Mucosa of descending colon (tissue), 3 donors: ENCODE data around the gene SSH2. TPM values are rescaled to one million over a fixed set of nuclear protein-coding genes. Genes with fewer than 3 reads are reported as not detected.

Experiments used
- ATAC-seq: fragments of 200-7000 bp; cut with Tn5 transposase; one replicate; pipeline ENCODE4 v1.9.1; 2020; ENCODE audit warnings: mild to moderate bottlenecking, moderate library complexity
- DNase-seq, 3 donors: peaks; one replicate each; pipeline ENCODE4 v3.0.0-alpha.2; 2020
- H3K36me3 ChIP-seq: fragments of 200-600 bp; one replicate; pipeline ENCODE4 v1.8.0; 2021; ENCODE audit warnings: low read depth, mild to moderate bottlenecking
- H3K4me1 ChIP-seq: fragments of 200-600 bp; one replicate; pipeline ENCODE4 v1.8.0; 2021; ENCODE audit warnings: low read depth, mild to moderate bottlenecking
- H3K4me3 ChIP-seq: fragments of 200-600 bp; one replicate; pipeline ENCODE4 v1.8.0; 2021; ENCODE audit warnings: mild to moderate bottlenecking
- H3K9me3 ChIP-seq: fragments of 200-600 bp; one replicate; pipeline ENCODE4 v1.8.0; 2021; ENCODE audit warnings: mild to moderate bottlenecking
- CTCF ChIP-seq: fragments of 200-600 bp; IDR thresholded peaks from one replicate; pipeline ENCODE4 v1.8.0; 2022; ENCODE audit warnings: antibody characterized with exemption, mild to moderate bottlenecking
- intact Hi-C, 2 donors: fragments of 100-400 bp; cut with DNase I in 1 of 2; cut with micrococcal nuclease in 1 of 2; formaldehyde crosslinking; loops; one replicate each; pipeline versions ENCODE4 v1.11.0 to v1.11.1; 2022; cut with DNase I, micrococcal nuclease
- total RNA-seq, 3 donors: library from RNA; stranded (reverse); fragmentation: NEBNext Ultra II Directional in 2 of 3; extraction: Animal tissue kit (Norgen Biotek cat#: 25700) in 2 of 3; gene quantifications; one replicate each; pipeline versions ENCODE4 v1.2.1 to v1.2.4, GENCODE V29; 2021 to 2023
- donor health status: DM: no; HTN: no; CAD: no; lungs with moderate emphysema.
- donor health status: DM: no; HTN: no; CAD: no.
- donor health status: DM: no; HTN: yes; CAD: no.

The SSH2 gene
- total RNA-seq, 3 donors from 2014 or later: 32.1 to 47.8 (median 40.8) TPM

- no peaks in the 10 kb centered on the region for H3K9me3 ChIP-seq
- intact Hi-C loops: no loop called here
- peaks cover 4% of the 10 kb centered on the region for H3K36me3 ChIP-seq
- ATAC-seq (no peak), DNase-seq (no peak)
- H3K4me3 ChIP-seq: no peak overlapping the region
- TF ChIP-seq CTCF: no peak
- H3K4me1 ChIP-seq: peaks cover 2% of the 10 kb centered on the region
Observed at GRCh38 chr17:29627951-29628350, 302.1 kb downstream of the SSH2 start.

GRCh38 chr17:29625037-29625750, 304.8 kb downstream of the SSH2 start:
- Histone ChIP-seq H3K4me1 (peaks cover 8% of the 10 kb centered on the region), H3K4me3 (no peak overlapping the region), H3K9me3 (no peaks in the 10 kb centered on the region), H3K36me3 (no peaks in the 10 kb centered on the region)
- ATAC-seq (peak; percentile 11), DNase-seq (no peak)
- intact Hi-C loops: no loop called here
- TF ChIP-seq CTCF: no peak

- peaks cover 8% of the 10 kb centered on the region for H3K4me1 ChIP-seq
- intact Hi-C loops: no loop called here
- DNase-seq (no peak), ATAC-seq (no peak)
- no peaks in the 10 kb centered on the region for H3K9me3 ChIP-seq
- TF ChIP-seq CTCF: no peak
- H3K4me3 ChIP-seq: no peak overlapping the region
- no peaks in the 10 kb centered on the region for H3K36me3 ChIP-seq
Observed at GRCh38 chr17:29624586-29624985, 305.4 kb downstream of the SSH2 start.

- no peak for TF ChIP-seq CTCF
- H3K36me3 ChIP-seq: no peaks in the 10 kb centered on the region
- no peak overlapping the region for H3K4me3 ChIP-seq
- peaks cover 8% of the 10 kb centered on the region for H3K4me1 ChIP-seq
- ATAC-seq (no peak), DNase-seq (no peak)
- intact Hi-C loops: no loop called here
- H3K9me3 ChIP-seq: no peaks in the 10 kb centered on the region
Observed at GRCh38 chr17:29623283-29623647, 306.8 kb downstream of the SSH2 start.

- ATAC-seq: peak; percentile 62
- no peak for TF ChIP-seq CTCF
- intact Hi-C loops: no loop called here
- Histone ChIP-seq H3K4me1 (peaks cover 13% of the 10 kb centered on the region), H3K36me3 (no peaks in the 10 kb centered on the region), H3K9me3 (no peaks in the 10 kb centered on the region), H3K4me3 (no peak within 1 kb of the TSS)
- DNase-seq: peak; percentile 60 to 69 (median 67)
Observed at GRCh38 chr17:29622337-29623282, 307.4 kb downstream of the SSH2 start, which contains the start of gene CORO6. Gene CORO6, minus strand, starts transcription at chr17:29622912. Its CDS starts 1,491 bp downstream, at chr17:29621421.
